GM23338 (cell line): ENCODE data around the gene AUH. TPM values are rescaled to one million over a fixed set of nuclear protein-coding genes. Genes with fewer than 3 reads are reported as not detected.

Source experiments
- ATAC-seq: fragments of 200-7000 bp; cut with Tn5 transposase; 3 replicates; pipeline ENCODE4 v1.9.1; 2020
- DNase-seq: peaks from one replicate; pipeline ENCODE4 v3.0.0-alpha.2; 2015; ENCODE audit warnings: low spot score
- H2AFZ ChIP-seq: fragments of 200-600 bp; sonication (generic); 2 replicates; pipeline ENCODE4 v1.8.0; 2016; ENCODE audit warnings: antibody characterized with exemption, mild to moderate bottlenecking, moderate library complexity
- H3F3A ChIP-seq: fragments of 200-600 bp; sonication (generic); replicated peaks from 2 replicates; pipeline ENCODE4 v1.8.0; 2017; ENCODE audit warnings: antibody characterized with exemption, mixed run types, low read depth
- H3K27ac ChIP-seq: fragments of 200-600 bp; sonication (generic); 2 replicates; pipeline ENCODE4 v1.6.1; 2016; ENCODE audit warnings: low read depth
- H3K27me3 ChIP-seq: fragments of 200-600 bp; sonication (generic); 2 replicates; pipeline ENCODE4 v1.8.0; 2016; ENCODE audit warnings: mild to moderate bottlenecking, mixed run types, moderate library complexity; ENCODE audit not compliant: insufficient read depth
- H3K36me3 ChIP-seq: fragments of 200-600 bp; sonication (generic); 2 replicates; pipeline ENCODE4 v1.8.0; 2016; ENCODE audit warnings: mild to moderate bottlenecking; ENCODE audit not compliant: insufficient read depth
- H3K4me1 ChIP-seq: fragments of 200-600 bp; sonication (generic); 2 replicates; pipeline ENCODE4 v1.8.0; 2016; ENCODE audit warnings: mild to moderate bottlenecking, moderate library complexity; ENCODE audit not compliant: insufficient read depth
- H3K4me2 ChIP-seq: fragments of 200-600 bp; sonication (generic); 2 replicates; pipeline ENCODE4 v1.7.1; 2017; ENCODE audit warnings: mixed run types
- H3K4me3 ChIP-seq: fragments of 200-600 bp; sonication (generic); 2 replicates; pipeline ENCODE4 v1.6.1; 2016; ENCODE audit warnings: mixed run types
- H3K79me2 ChIP-seq: fragments of 200-600 bp; sonication (generic); replicated peaks from 2 replicates; pipeline ENCODE4 v1.8.0; 2017; ENCODE audit warnings: mild to moderate bottlenecking; ENCODE audit not compliant: insufficient read depth
- H3K9me2 ChIP-seq: fragments of 200-600 bp; sonication (generic); 2 replicates; pipeline ENCODE4 v1.8.0; 2017; ENCODE audit not compliant: insufficient read depth
- H4K20me1 ChIP-seq: fragments of 200-600 bp; sonication (generic); replicated peaks from 2 replicates; pipeline ENCODE4 v1.8.0; 2017; ENCODE audit warnings: mild to moderate bottlenecking; ENCODE audit not compliant: insufficient read depth
- H3K27ac Mint-ChIP-seq: 2 replicates; pipeline ENCODE4 v1.8.0; 2020; ENCODE audit warnings: inconsistent platforms, mild to moderate bottlenecking, moderate library complexity, mixed read lengths
- H3K27me3 Mint-ChIP-seq: 3 replicates; pipeline ENCODE4 v1.8.0; 2022; ENCODE audit warnings: low read depth, mild to moderate bottlenecking, moderate library complexity, mixed read lengths, inconsistent platforms; ENCODE audit not compliant: insufficient read depth, poor library complexity
- H3K36me3 Mint-ChIP-seq: 3 replicates; pipeline ENCODE4 v1.8.0; 2021; ENCODE audit warnings: low read depth, mild to moderate bottlenecking, inconsistent platforms, moderate library complexity, mixed read lengths
- H3K4me1 Mint-ChIP-seq: 3 replicates; pipeline ENCODE4 v1.8.0; 2020; ENCODE audit warnings: mild to moderate bottlenecking, inconsistent platforms, mixed read lengths
- H3K4me3 Mint-ChIP-seq: 3 replicates; pipeline ENCODE4 v1.8.0; 2021; ENCODE audit warnings: moderate library complexity, mild to moderate bottlenecking, inconsistent platforms, mixed read lengths
- H3K9me3 Mint-ChIP-seq: 3 replicates; pipeline ENCODE4 v1.8.0; 2020; ENCODE audit warnings: moderate library complexity, mild to moderate bottlenecking, inconsistent platforms, mixed read lengths
- CREB1 ChIP-seq: fragments of 250-450 bp; sonication (Bioruptor Pico); IDR thresholded peaks from 2 replicates; pipeline ENCODE4 v1.5.0; 2020; ENCODE audit warnings: low read depth, mild to moderate bottlenecking, moderate library complexity
- ETS1 ChIP-seq: IDR thresholded peaks from 2 replicates; pipeline ENCODE4 v1.6.1; 2016; ENCODE audit warnings: antibody characterized with exemption
- EZH2 ChIP-seq: fragments of 200-600 bp; sonication (generic); IDR thresholded peaks from one replicate; pipeline ENCODE4 v1.8.0; 2017; ENCODE audit warnings: antibody characterized with exemption, mild to moderate bottlenecking, low read depth; ENCODE audit not compliant: unreplicated experiment
- JUNB ChIP-seq: IDR thresholded peaks from one replicate; pipeline ENCODE4 v1.6.1; 2016; ENCODE audit warnings: antibody characterized with exemption; ENCODE audit not compliant: unreplicated experiment
- NANOG ChIP-seq: IDR thresholded peaks from 2 replicates; pipeline ENCODE4 v1.6.1; 2016; ENCODE audit warnings: antibody characterized with exemption, borderline replicate concordance
- POLR2AphosphoS5 ChIP-seq: IDR thresholded peaks from 2 replicates; pipeline ENCODE4 v1.6.1; 2016; ENCODE audit warnings: antibody characterized with exemption, low read depth
- ZNF114 ChIP-seq: fragments of 250-450 bp; sonication (Bioruptor Pico); IDR thresholded peaks from 2 replicates; pipeline ENCODE4 v1.5.0; 2020; ENCODE audit warnings: mild to moderate bottlenecking, moderate library complexity
- ZNF331 ChIP-seq: fragments of 250-450 bp; sonication (Bioruptor Pico); IDR thresholded peaks from 2 replicates; pipeline ENCODE4 v1.5.0; 2020; ENCODE audit warnings: low read depth, mild to moderate bottlenecking, moderate library complexity
- polyA plus RNA-seq: library from polyadenylated mRNA; unstranded; fragments of >200 nt; fragmentation: Nextera tagmentation; extraction: Ambion mirVana; gene quantifications from 2 replicates; pipeline ENCODE4 v1.2.1, GENCODE V29; 2016
- total RNA-seq: library from RNA; depleted of rRNA; stranded (reverse); fragments of >200 nt; shearing (Covaris generic); gene quantifications from 2 replicates; pipeline ENCODE4 v1.2.3, GENCODE V29; 2014
- TF ChIP-seq, protein P1 (sequence below): IDR thresholded peaks from one replicate; pipeline ENCODE4 v1.6.1; 2018; ENCODE audit warnings: antibody characterized with exemption; ENCODE audit not compliant: unreplicated experiment

AUH gene
- total and polyA plus RNA-seq, 2 experiments from 2014 or later: 28.8 to 34.2 TPM

DNA sequence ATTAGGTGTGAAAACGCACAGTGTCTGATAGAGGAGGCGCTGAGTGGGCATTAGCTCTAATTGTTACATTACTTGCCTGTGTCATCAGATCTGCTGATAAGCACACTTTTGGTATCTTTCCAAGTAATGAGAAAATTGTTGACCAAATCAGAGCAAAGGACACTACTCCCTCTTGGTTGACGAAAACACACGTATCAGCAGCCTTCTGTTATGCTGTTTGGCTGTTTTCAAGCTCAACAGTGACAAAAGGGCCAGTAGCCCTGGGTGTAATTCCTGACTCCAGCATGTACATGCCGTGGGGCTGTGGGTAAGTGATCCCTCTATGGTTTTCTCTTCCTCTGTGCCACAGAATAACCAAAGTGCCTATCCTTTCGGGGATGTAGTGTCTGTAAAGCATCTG is 151.4 kb downstream of the AUH start:
- ATAC-seq (no peak), DNase-seq (no peak)
- peaks cover 11% of the 10 kb centered on the region; the same call in 2 of the 3 replicates for H3K4me1 Mint-ChIP-seq
- Histone ChIP-seq H3K4me2 (no peak overlapping the region), H3K27me3 (no peaks in the 10 kb centered on the region), H3K4me3 (no peak overlapping the region), H3F3A (no peaks in the 10 kb centered on the region), H3K27ac (no peak overlapping the region), H4K20me1 (no peaks in the 10 kb centered on the region), H3K79me2 (no peaks in the 10 kb centered on the region), H3K36me3 (no peaks in the 10 kb centered on the region), H3K4me1 (no peaks in the 10 kb centered on the region), H3K9me2 (no peaks in the 10 kb centered on the region), H2AFZ (no peak overlapping the region)
- TF ChIP-seq ZNF114 (no peak), CREB1 (CRISPR knock-in tag) (no peak)
- TF ChIP-seq, protein P1, sequence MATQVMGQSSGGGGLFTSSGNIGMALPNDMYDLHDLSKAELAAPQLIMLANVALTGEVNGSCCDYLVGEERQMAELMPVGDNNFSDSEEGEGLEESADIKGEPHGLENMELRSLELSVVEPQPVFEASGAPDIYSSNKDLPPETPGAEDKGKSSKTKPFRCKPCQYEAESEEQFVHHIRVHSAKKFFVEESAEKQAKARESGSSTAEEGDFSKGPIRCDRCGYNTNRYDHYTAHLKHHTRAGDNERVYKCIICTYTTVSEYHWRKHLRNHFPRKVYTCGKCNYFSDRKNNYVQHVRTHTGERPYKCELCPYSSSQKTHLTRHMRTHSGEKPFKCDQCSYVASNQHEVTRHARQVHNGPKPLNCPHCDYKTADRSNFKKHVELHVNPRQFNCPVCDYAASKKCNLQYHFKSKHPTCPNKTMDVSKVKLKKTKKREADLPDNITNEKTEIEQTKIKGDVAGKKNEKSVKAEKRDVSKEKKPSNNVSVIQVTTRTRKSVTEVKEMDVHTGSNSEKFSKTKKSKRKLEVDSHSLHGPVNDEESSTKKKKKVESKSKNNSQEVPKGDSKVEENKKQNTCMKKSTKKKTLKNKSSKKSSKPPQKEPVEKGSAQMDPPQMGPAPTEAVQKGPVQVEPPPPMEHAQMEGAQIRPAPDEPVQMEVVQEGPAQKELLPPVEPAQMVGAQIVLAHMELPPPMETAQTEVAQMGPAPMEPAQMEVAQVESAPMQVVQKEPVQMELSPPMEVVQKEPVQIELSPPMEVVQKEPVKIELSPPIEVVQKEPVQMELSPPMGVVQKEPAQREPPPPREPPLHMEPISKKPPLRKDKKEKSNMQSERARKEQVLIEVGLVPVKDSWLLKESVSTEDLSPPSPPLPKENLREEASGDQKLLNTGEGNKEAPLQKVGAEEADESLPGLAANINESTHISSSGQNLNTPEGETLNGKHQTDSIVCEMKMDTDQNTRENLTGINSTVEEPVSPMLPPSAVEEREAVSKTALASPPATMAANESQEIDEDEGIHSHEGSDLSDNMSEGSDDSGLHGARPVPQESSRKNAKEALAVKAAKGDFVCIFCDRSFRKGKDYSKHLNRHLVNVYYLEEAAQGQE: no peak
- H3K4me3 Mint-ChIP-seq: no peak overlapping the region
- H3K27ac Mint-ChIP-seq: no peak overlapping the region
- H3K9me3 Mint-ChIP-seq: no peaks in the 10 kb centered on the region
- H3K36me3 Mint-ChIP-seq: no peaks in the 10 kb centered on the region; the same call in 1 of the 3 replicates
- H3K27me3 Mint-ChIP-seq: peaks cover 11% of the 10 kb centered on the region

- H4K20me1 ChIP-seq: no peaks in the 10 kb centered on the region
- no peaks in the 10 kb centered on the region for H3K36me3 ChIP-seq
- H3K4me3 Mint-ChIP-seq: no peak overlapping the region
- H3K36me3 Mint-ChIP-seq: no peaks in the 10 kb centered on the region; the same call in 2 of the 3 replicates
- H3K4me1 ChIP-seq: no peaks in the 10 kb centered on the region; the same call in 1 of the 2 replicates
- ATAC-seq (no peak), DNase-seq (no peak)
- no peak overlapping the region for H3K27ac Mint-ChIP-seq
- H3K27me3 ChIP-seq: no peaks in the 10 kb centered on the region
- peaks cover 11% of the 10 kb centered on the region; the same call in 2 of the 3 replicates for H3K4me1 Mint-ChIP-seq
- no peak overlapping the region for H3K4me3 ChIP-seq
- no peak overlapping the region for H3K4me2 ChIP-seq
- no peak overlapping the region for H2AFZ ChIP-seq
- H3K9me3 Mint-ChIP-seq: no peaks in the 10 kb centered on the region
- H3K9me2 ChIP-seq: no peaks in the 10 kb centered on the region
- no peaks in the 10 kb centered on the region for H3F3A ChIP-seq
- H3K27ac ChIP-seq: no peak overlapping the region
- H3K79me2 ChIP-seq: no peaks in the 10 kb centered on the region
- TF ChIP-seq POLR2AphosphoS5 (no peak), NANOG (no peak), JUNB (no peak), EZH2 (no peak), ZNF114 (no peak)
- H3K27me3 Mint-ChIP-seq: peaks cover 11% of the 10 kb centered on the region
These were observed 152.9 kb downstream of the AUH start for GRCh38 chr9:91208837-91209236.

DNA sequence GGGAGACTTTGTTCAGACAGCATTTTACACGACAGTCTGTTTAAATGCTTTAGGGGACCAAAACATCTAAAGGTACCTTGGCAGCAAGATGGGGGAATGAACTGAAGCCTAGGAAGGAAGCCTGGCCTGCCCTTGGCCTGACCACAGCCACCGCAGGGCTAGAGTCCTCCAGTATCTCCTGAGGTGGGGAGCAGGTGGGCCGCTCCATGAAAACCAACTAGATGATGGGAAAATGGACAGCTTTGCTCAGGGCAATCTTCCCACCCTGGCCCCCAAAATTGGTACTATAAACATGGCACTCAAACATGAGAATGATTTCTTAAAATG is 153.3 kb downstream of the AUH start:
- Mint-ChIP-seq H3K4me1 (peaks cover 9% of the 10 kb centered on the region; the same call in 2 of the 3 replicates), H3K27ac (no peak overlapping the region), H3K36me3 (no peaks in the 10 kb centered on the region; the same call in 2 of the 3 replicates), H3K9me3 (no peaks in the 10 kb centered on the region), H3K4me3 (no peak overlapping the region), H3K27me3 (peaks cover 11% of the 10 kb centered on the region)
- H3K27me3 ChIP-seq: no peaks in the 10 kb centered on the region
- no peak overlapping the region for H3K4me3 ChIP-seq
- H3K79me2 ChIP-seq: no peaks in the 10 kb centered on the region
- no peaks in the 10 kb centered on the region for H3F3A ChIP-seq
- DNase-seq: no peak
- H3K36me3 ChIP-seq: no peaks in the 10 kb centered on the region
- ATAC-seq: no peak
- H4K20me1 ChIP-seq: no peaks in the 10 kb centered on the region
- no peaks in the 10 kb centered on the region; the same call in 1 of the 2 replicates for H3K4me1 ChIP-seq
- no peak overlapping the region for H3K4me2 ChIP-seq
- H2AFZ ChIP-seq: no peak overlapping the region
- H3K27ac ChIP-seq: no peak overlapping the region
- H3K9me2 ChIP-seq: no peaks in the 10 kb centered on the region
- TF ChIP-seq ZNF331 (CRISPR knock-in tag): no peak
- no peak for TF ChIP-seq ETS1
- no peak for TF ChIP-seq ZNF114
